PC-3 (cell line): ENCODE data around the gene HDAC4. TPM values are rescaled to one million over a fixed set of nuclear protein-coding genes. Genes with fewer than 3 reads are reported as not detected.

Experiments
- ATAC-seq: fragments of 200-7000 bp; cut with Tn5 transposase; 2 replicates; pipeline ENCODE4 v1.9.1; 2020; ENCODE audit warnings: mild to moderate bottlenecking, moderate library complexity
- BruUV-seq: library from RNA; stranded (reverse); fragments of 400-500 nt; replicated peaks from 2 replicates; lab custom pipeline; 2021; lab: Mats Ljungman, UMichigan
- CTCF ChIA-PET: fragments of 300-600 bp; sonication (Branson Sonifier 250); formaldehyde crosslinking; loops from one replicate; lab custom pipeline; 2022; ENCODE audit warnings: antibody characterized with exemption; lab: Charles Lee
- POLR2A ChIA-PET: fragments of 300-600 bp; sonication (Branson Sonifier 250); formaldehyde crosslinking; loops from one replicate; lab custom pipeline; 2022; ENCODE audit warnings: antibody characterized with exemption; ENCODE audit not compliant: unreplicated experiment; lab: Charles Lee
- DNase-seq: peaks from one replicate; pipeline ENCODE4 v3.0.0-alpha.2; 2015
- H2AFZ ChIP-seq: fragments of 300-600 bp; sonication (generic); 2 replicates; pipeline ENCODE4 v1.6.0; 2016; ENCODE audit warnings: antibody characterized with exemption, low read length
- H3F3A ChIP-seq: fragments of 300-600 bp; sonication (generic); one replicate; pipeline ENCODE4 v1.6.0; 2017; ENCODE audit warnings: antibody characterized with exemption, low read length, control low read depth, mild to moderate bottlenecking; ENCODE audit not compliant: unreplicated experiment
- H3K27ac ChIP-seq: fragments of 300-600 bp; sonication (generic); 2 replicates; pipeline ENCODE4 v1.5.1; 2016; ENCODE audit warnings: mild to moderate bottlenecking, low read length
- H3K27me3 ChIP-seq: fragments of 300-600 bp; sonication (generic); 2 replicates; pipeline ENCODE4 v1.6.1; 2016; ENCODE audit warnings: low read length, mixed read lengths
- H3K36me3 ChIP-seq: fragments of 300-600 bp; sonication (generic); 2 replicates; pipeline ENCODE4 v1.6.1; 2016; ENCODE audit warnings: low read depth, mixed run types, low read length, mixed read lengths
- H3K4me1 ChIP-seq: fragments of 300-600 bp; sonication (generic); 2 replicates; pipeline ENCODE4 v1.5.1; 2016; ENCODE audit warnings: low read length; ENCODE audit not compliant: insufficient read depth
- H3K4me2 ChIP-seq: fragments of 300-600 bp; sonication (generic); 2 replicates; pipeline ENCODE4 v1.6.0; 2016; ENCODE audit warnings: low read length
- H3K4me3 ChIP-seq: fragments of 300-600 bp; sonication (generic); 2 replicates; pipeline ENCODE4 v1.5.1; 2016; ENCODE audit warnings: mild to moderate bottlenecking, low read length, mixed read lengths
- H3K79me2 ChIP-seq: fragments of 300-600 bp; sonication (generic); 2 replicates; pipeline ENCODE4 v1.6.1; 2017; ENCODE audit warnings: low read length, mixed read lengths
- H3K9ac ChIP-seq: fragments of 300-600 bp; sonication (generic); 2 replicates; pipeline ENCODE4 v1.6.0; 2016; ENCODE audit warnings: mild to moderate bottlenecking, low read length
- H3K9me2 ChIP-seq: fragments of 300-600 bp; sonication (generic); replicated peaks from 2 replicates; pipeline ENCODE4 v1.6.1; 2016; ENCODE audit warnings: mixed run types, low read length, mixed read lengths
- H3K9me3 ChIP-seq: fragments of 300-600 bp; sonication (generic); 2 replicates; pipeline ENCODE4 v1.6.1; 2016; ENCODE audit warnings: low read length, mixed read lengths
- H4K20me1 ChIP-seq: fragments of 300-600 bp; sonication (generic); 2 replicates; pipeline ENCODE4 v1.6.1; 2016; ENCODE audit warnings: low read length, mixed read lengths
- EZH2 ChIP-seq: fragments of 300-600 bp; sonication (generic); IDR thresholded peaks from one replicate; pipeline ENCODE4 v1.6.1; 2017; ENCODE audit warnings: antibody characterized with exemption, mild to moderate bottlenecking, low read length; ENCODE audit not compliant: unreplicated experiment
- EZH2phosphoT487 ChIP-seq: fragments of 300-600 bp; sonication (generic); IDR thresholded peaks from 2 replicates; pipeline ENCODE4 v1.6.1; 2018; ENCODE audit warnings: mild to moderate bottlenecking, antibody characterized with exemption, low read length, borderline replicate concordance
- intact Hi-C: fragments of 100-400 bp; cut with micrococcal nuclease; formaldehyde crosslinking; loops from 2 replicates; pipeline ENCODE4 v1.9.0; 2023
- total RNA-seq: library from RNA; depleted of rRNA; stranded (reverse); fragments of >200 nt; gene quantifications from 2 replicates; pipeline ENCODE4 v1.2.3, GENCODE V29; 2014
- TF ChIP-seq, protein P1 (sequence below): fragments of 300-600 bp; sonication (generic); conservative IDR thresholded peaks from 2 replicates; pipeline ENCODE4 v1.5.1; 2017; ENCODE audit warnings: antibody characterized with exemption, low read depth, mild to moderate bottlenecking, low read length

HDAC4 gene
- total RNA-seq, 1 experiment from 2014 or later = 8.5 TPM

GRCh38 chr2:239269173-239269885 lies 131.5 kb downstream of the HDAC4 start:
- no peak overlapping the region for H3K4me3 ChIP-seq
- no peak overlapping the region for H3K4me2 ChIP-seq
- ChIA-PET CTCF (no interaction called here), POLR2A (no interaction called here)
- no peak overlapping the region for H3K9ac ChIP-seq
- H2AFZ ChIP-seq = no peak overlapping the region
- H3K36me3 ChIP-seq = no peaks in the 10 kb centered on the region
- intact Hi-C loops = loop anchor here (5.0 kb wide), 1 partner anchor 128 kb away; no protein-coding TSS in a partner anchor
- DNase-seq (no peak), ATAC-seq (no peak)
- no peak for TF ChIP-seq EZH2phosphoT487
- no peaks in the 10 kb centered on the region for H3F3A ChIP-seq
- peaks cover 40% of the 10 kb centered on the region for H3K4me1 ChIP-seq
- no peak overlapping the region for H3K27ac ChIP-seq
- peaks cover 8% of the 10 kb centered on the region; the same call in 1 of the 2 replicates for H4K20me1 ChIP-seq
- no TSS peak for BruUV-seq
- no peaks in the 10 kb centered on the region for H3K9me2 ChIP-seq
- H3K79me2 ChIP-seq = peaks cover 54% of the 10 kb centered on the region
- H3K27me3 ChIP-seq = no peaks in the 10 kb centered on the region
- H3K9me3 ChIP-seq = no peaks in the 10 kb centered on the region

DNA sequence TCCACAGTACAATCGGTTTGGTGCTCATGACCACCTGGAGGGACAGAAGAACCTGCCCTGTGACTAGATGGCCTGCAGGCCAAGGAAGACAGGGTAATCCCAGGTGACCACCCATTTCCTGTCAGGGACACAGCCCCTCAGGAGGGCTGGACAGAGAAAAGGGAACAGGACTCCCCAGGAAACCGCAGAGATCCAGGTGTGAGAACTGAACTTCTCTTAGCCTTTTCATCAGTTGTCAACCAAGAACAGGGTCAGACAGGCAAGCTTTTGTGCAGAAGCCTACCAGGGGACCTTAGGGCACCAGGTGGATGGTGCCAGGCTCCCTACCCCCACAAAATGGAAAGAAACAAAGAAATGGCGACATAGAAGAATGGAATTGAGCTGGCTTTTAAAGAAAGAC lies 132.3 kb downstream of the HDAC4 start:
- peaks cover 47% of the 10 kb centered on the region for H3K79me2 ChIP-seq
- no peaks in the 10 kb centered on the region for H3K9me3 ChIP-seq
- no peak overlapping the region for H2AFZ ChIP-seq
- H4K20me1 ChIP-seq = peaks cover 8% of the 10 kb centered on the region; the same call in 1 of the 2 replicates
- peak overlapping the region; percentile 17; the same call in 1 of the 2 replicates for H3K4me2 ChIP-seq
- H3K27me3 ChIP-seq = no peaks in the 10 kb centered on the region
- H3K27ac ChIP-seq = peak overlapping the region; percentile 21
- H3F3A ChIP-seq = no peaks in the 10 kb centered on the region
- no peaks in the 10 kb centered on the region for H3K36me3 ChIP-seq
- H3K9ac ChIP-seq = no peak overlapping the region
- no TSS peak for BruUV-seq
- H3K4me3 ChIP-seq = no peak overlapping the region
- ATAC-seq (no peak), DNase-seq (no peak)
- H3K4me1 ChIP-seq = peaks cover 34% of the 10 kb centered on the region
- ChIA-PET CTCF (no interaction called here), POLR2A (no interaction called here)
- TF ChIP-seq EZH2phosphoT487 (no peak), EZH2 (no peak)
- intact Hi-C loops = loop anchor here (5.0 kb wide), 1 partner anchor 129 kb away; no protein-coding TSS in a partner anchor
- no peaks in the 10 kb centered on the region for H3K9me2 ChIP-seq

GRCh38 chr2:239268082-239268481 lies 132.7 kb downstream of the HDAC4 start:
- Histone ChIP-seq H2AFZ (no peak overlapping the region), H3K4me1 (peaks cover 34% of the 10 kb centered on the region), H3K4me3 (no peak overlapping the region), H3K27me3 (no peaks in the 10 kb centered on the region), H3K9me3 (no peaks in the 10 kb centered on the region), H3K9ac (no peak overlapping the region), H3K36me3 (no peaks in the 10 kb centered on the region), H3K27ac (peak overlapping the region; percentile 21), H4K20me1 (peaks cover 8% of the 10 kb centered on the region; the same call in 1 of the 2 replicates), H3K4me2 (peak overlapping the region; percentile 65), H3K79me2 (peaks cover 43% of the 10 kb centered on the region), H3K9me2 (no peaks in the 10 kb centered on the region), H3F3A (no peaks in the 10 kb centered on the region)
- POLR2A ChIA-PET = interaction anchor here (0.6 kb wide), 1 partner anchor 198 kb away, joined by 3 read pairs; no protein-coding TSS in a partner anchor
- ATAC-seq = peak; percentile 66
- peak; percentile 39 for DNase-seq
- CTCF ChIA-PET = no interaction called here
- BruUV-seq = no TSS peak
- intact Hi-C loops = loop anchor here (5.0 kb wide), 1 partner anchor 129 kb away; no protein-coding TSS in a partner anchor
- TF ChIP-seq EZH2 (no peak), EZH2phosphoT487 (no peak)
- TF ChIP-seq, protein P1, sequence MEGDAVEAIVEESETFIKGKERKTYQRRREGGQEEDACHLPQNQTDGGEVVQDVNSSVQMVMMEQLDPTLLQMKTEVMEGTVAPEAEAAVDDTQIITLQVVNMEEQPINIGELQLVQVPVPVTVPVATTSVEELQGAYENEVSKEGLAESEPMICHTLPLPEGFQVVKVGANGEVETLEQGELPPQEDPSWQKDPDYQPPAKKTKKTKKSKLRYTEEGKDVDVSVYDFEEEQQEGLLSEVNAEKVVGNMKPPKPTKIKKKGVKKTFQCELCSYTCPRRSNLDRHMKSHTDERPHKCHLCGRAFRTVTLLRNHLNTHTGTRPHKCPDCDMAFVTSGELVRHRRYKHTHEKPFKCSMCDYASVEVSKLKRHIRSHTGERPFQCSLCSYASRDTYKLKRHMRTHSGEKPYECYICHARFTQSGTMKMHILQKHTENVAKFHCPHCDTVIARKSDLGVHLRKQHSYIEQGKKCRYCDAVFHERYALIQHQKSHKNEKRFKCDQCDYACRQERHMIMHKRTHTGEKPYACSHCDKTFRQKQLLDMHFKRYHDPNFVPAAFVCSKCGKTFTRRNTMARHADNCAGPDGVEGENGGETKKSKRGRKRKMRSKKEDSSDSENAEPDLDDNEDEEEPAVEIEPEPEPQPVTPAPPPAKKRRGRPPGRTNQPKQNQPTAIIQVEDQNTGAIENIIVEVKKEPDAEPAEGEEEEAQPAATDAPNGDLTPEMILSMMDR = no peak
